ENCODE data around the gene WASHC3.

GRCh38 chr12:102093319-102093718 is 31.5 kb upstream of the WASHC3 start:
- TF ChIP-seq POLR2A (IDR thresholded peaks at IDR 0.05) (no peak), CTCF (IDR thresholded peaks at IDR 0.05) (no peak), POLR2AphosphoS5 (IDR thresholded peaks at IDR 0.05) (no peak)

All from prostate gland (tissue), 2 donors.